ENCODE data around the gene CFAP210.

- TF ChIP-seq POLR2A (IDR thresholded peaks at IDR 0.05; ENCODE audit: borderline replicate concordance, extremely low read depth, insufficient read depth, insufficient read length) (no peak), CTCF (IDR thresholded peaks at IDR 0.05 in 2 of 3, conservative IDR thresholded peaks at IDR 0.05 in 1 of 3; ENCODE audit: borderline replicate concordance in 1 of 3, insufficient read depth in 1 of 3, low read depth in 2 of 3, low read length in 2 of 3) (no peak), MAX (IDR thresholded peaks at IDR 0.05) (no peak)
Measured at GRCh38 chr2:169659320-169659719, 34.9 kb downstream of the CFAP210 start.

Data from HCT116 (cell line).